Ovary (tissue), 9 donors: ENCODE data around the gene LIPT1. TPM values are rescaled to one million over a fixed set of nuclear protein-coding genes. Genes with fewer than 3 reads are reported as not detected.
"Not testable (repeated sequence)": the region's sequence is repeated elsewhere in the genome, so short reads cannot be mapped to it uniquely, and the experiment has no call there.

Source experiments
- DNase-seq, 5 donors: peaks; one replicate each; pipeline ENCODE4 v3.0.0-alpha.2; 2019 to 2020
- H3K27ac ChIP-seq, 2 donors: fragments of 200-600 bp; one replicate each; pipeline versions ENCODE4 v1.5.1 to v1.8.0; 2019 to 2022
- H3K27me3 ChIP-seq: fragments of 200-600 bp; one replicate; pipeline ENCODE4 v1.8.0; 2022
- H3K36me3 ChIP-seq: fragments of 200-600 bp; sonication (generic); one replicate; pipeline ENCODE4 v1.5.1; 2019
- H3K4me1 ChIP-seq: one replicate; pipeline ENCODE4 v1.8.1; 2013; ENCODE audit warnings: mild to moderate bottlenecking, moderate library complexity; ENCODE audit not compliant: insufficient read depth
- H3K4me3 ChIP-seq: fragments of 200-600 bp; sonication (generic); one replicate; pipeline ENCODE4 v1.5.1; 2017
- H3K9me3 ChIP-seq, 2 donors: fragments of 200-600 bp in 1 of 2; sonication (generic) in 1 of 2; one replicate each; pipeline versions ENCODE4 v1.5.1 to v1.8.1; 2013 to 2019; ENCODE audit warnings: mild to moderate bottlenecking in 1 of 2, moderate library complexity in 1 of 2
- CTCF ChIP-seq, 3 donors: fragments of 450-650 bp in 2 of 3; fragments of 200-600 bp in 1 of 3; IDR thresholded peaks; one replicate each; pipeline versions ENCODE4 v1.5.1 to v1.8.0; 2016 to 2022; ENCODE audit warnings: antibody characterized with exemption in 3 of 3, mild to moderate bottlenecking in 1 of 3
- EP300 ChIP-seq: sonication (generic); formaldehyde crosslinking; IDR thresholded peaks from one replicate; pipeline ENCODE4 v1.6.1; 2017; ENCODE audit warnings: antibody characterized with exemption
- POLR2A ChIP-seq: fragments of 450-650 bp; IDR thresholded peaks from one replicate; pipeline ENCODE4 v1.6.1; 2017; ENCODE audit warnings: antibody characterized with exemption, mild to moderate bottlenecking, moderate library complexity
- WGBS, 3 donors: extraction: QIAGEN DNeasy Blood & Tissue Kit in 1 of 3; methylation state at CpG; one replicate each; pipeline versions ENCODE4 v1.1.5 to v1.1.7; 2013 to 2017; 5-methylcytosine and 5-hydroxymethylcytosine counted together
- intact Hi-C, 4 donors: fragments of 100-400 bp; cut with DNase I; formaldehyde crosslinking; loops; one replicate each; pipeline versions ENCODE4 v1.11.0 to v1.15.1; 2022 to 2023
- polyA plus RNA-seq, 2 donors: library from polyadenylated mRNA; stranded (reverse); fragments of 200-250 nt in 1 of 2; fragments of 350-450 nt in 1 of 2; fragmentation: Illumina TruSeq in 1 of 2; extraction: RNeasy Lipid Tissue Mini Kit (QIAGEN cat#74804) in 1 of 2; gene quantifications; one replicate each; pipeline ENCODE4 v1.2.3, GENCODE V29; 2013 to 2014
- total RNA-seq, 7 donors: library from RNA; depleted of rRNA in 2 of 7; stranded (reverse); fragments of >200 nt in 2 of 7; fragmentation: NEBNext Ultra II Directional in 3 of 7; extraction: Animal tissue kit (Norgen Biotek cat#: 25700) in 3 of 7; gene quantifications; one replicate each; pipeline versions ENCODE4 v1.1.0 to v1.2.4, GENCODE V29; 2016 to 2023
- donor health status: DM: no; HTN: no; CAD: no; lungs with moderate emphysema.
- donor health status: DM: no; HTN: no; CAD: no.
- donor health status: Bipolar disorder and iron deficiency.
- donor health status: DM: yes; HTN: yes; CAD: no.
- donor health status: DM: no; HTN: no; CAD: no.
- donor health status: DM: yes; HTN: yes; CAD: no.

Gene LIPT1
- total and polyA plus RNA-seq, 9 donors, result 6.2 to 14.6 (median 10.1) TPM

- H3K36me3 ChIP-seq, result no peaks in the 10 kb centered on the region
- intact Hi-C loops, result loop anchor here in 2 of 4 donors (10.0 kb wide), 2 partner anchors 146 to 296 kb away; partner anchors contain the start of genes EIF5B (in 2 of the 2) and TXNDC9 (in 2 of the 2)
- 96% methylated on average over 3 of the region's 3 CpGs for WGBS, 3 donors
- H3K4me1 ChIP-seq, result no peaks in the 10 kb centered on the region
- TF ChIP-seq EP300, result no peak
- no peak for TF ChIP-seq POLR2A
- no peak for TF ChIP-seq CTCF (IDR thresholded peaks at IDR 0.05)
- no peak overlapping the region for H3K4me3 ChIP-seq
- no peaks in the 10 kb centered on the region for H3K27me3 ChIP-seq
- H3K9me3 ChIP-seq, result no peaks in the 10 kb centered on the region
- no peak overlapping the region for H3K27ac ChIP-seq
- no peak for DNase-seq
Observed at GRCh38 chr2:99188357-99188756, 33.6 kb downstream of the LIPT1 start.

GRCh38 chr2:99190548-99190947, 35.8 kb downstream of the LIPT1 start:
- Histone ChIP-seq H3K4me3 (no peak overlapping the region), H3K4me1 (no peaks in the 10 kb centered on the region), H3K27ac (no peak overlapping the region), H3K9me3 (no peaks in the 10 kb centered on the region), H3K27me3 (no peaks in the 10 kb centered on the region), H3K36me3 (no peaks in the 10 kb centered on the region)
- TF ChIP-seq CTCF (IDR thresholded peaks at IDR 0.05) (no peak), POLR2A (no peak), EP300 (no peak)
- DNase-seq, result no peak
- 84 to 92% (median 85%) methylated on average over 1 of the region's 1 CpG for WGBS, 3 donors
- intact Hi-C loops, result no loop called here

GRCh38 chr2:99192364-99192763, 37.6 kb downstream of the LIPT1 start:
- intact Hi-C loops, H3K4me1 ChIP-seq, H3K9me3 ChIP-seq, H3K36me3 ChIP-seq, H3K27ac ChIP-seq, H3K27me3 ChIP-seq, DNase-seq, H3K4me3 ChIP-seq: not testable (repeated sequence)
- 96 to 99% (median 99%) methylated on average over 4 of the region's 4 CpGs for WGBS, 3 donors

- no peaks in the 10 kb centered on the region for H3K36me3 ChIP-seq
- no peaks in the 10 kb centered on the region for H3K27me3 ChIP-seq
- no peak for TF ChIP-seq EP300
- TF ChIP-seq CTCF (IDR thresholded peaks at IDR 0.05), result no peak
- no peak for TF ChIP-seq POLR2A
- no peaks in the 10 kb centered on the region for H3K4me1 ChIP-seq
- intact Hi-C loops, result no loop called here
- H3K9me3 ChIP-seq, result no peaks in the 10 kb centered on the region
- no peak overlapping the region for H3K27ac ChIP-seq
- no peak overlapping the region for H3K4me3 ChIP-seq
- 84 to 89% (median 86%) methylated on average over 6 of the region's 6 CpGs for WGBS, 3 donors
- DNase-seq, result no peak
Observed at GRCh38 chr2:99198103-99198841, 43.5 kb downstream of the LIPT1 start.

GRCh38 chr2:99200076-99200800, 45.5 kb downstream of the LIPT1 start:
- Histone ChIP-seq H3K27me3 (no peaks in the 10 kb centered on the region), H3K9me3 (no peaks in the 10 kb centered on the region), H3K27ac (no peak overlapping the region), H3K4me3 (no peak overlapping the region), H3K36me3 (no peaks in the 10 kb centered on the region), H3K4me1 (no peaks in the 10 kb centered on the region)
- WGBS, 3 donors, result 66 to 82% (median 71%) methylated on average over 7 of the region's 7 CpGs
- no peak for TF ChIP-seq POLR2A
- no peak for DNase-seq
- intact Hi-C loops, result no loop called here
